ENCODE results near the gene IQGAP3. TPM values are rescaled to one million over a fixed set of nuclear protein-coding genes. Genes with fewer than 3 reads are reported as not detected.

Gene IQGAP3
- polyA plus RNA-seq, 3 donors: 0.03 to 0.24 TPM; not detected in 1

GRCh38 chr1:156504821-156505678, 67.3 kb downstream of the IQGAP3 start:
- Mint-ChIP-seq H3K27me3 (ENCODE audit: low read depth in 3 of 3) (peaks cover 0 to 2% (median 0%) of the 10 kb centered on the region in 3 donors), H3K4me1 (peaks cover 63% of the 10 kb centered on the region), H3K4me3 (peak overlapping the region; percentile 72 to 90), H3K9me3 (peaks cover 0 to 1% (median 0%) of the 10 kb centered on the region in 7 donors), H3K27ac (peak overlapping the region; percentile 95 to 100 (median 99)), H3K36me3 (no peaks in the 10 kb centered on the region)
- H3K4me2 ChIP-seq (replicated peaks; ENCODE audit: extremely low read depth, low read length, poor library complexity, severe bottlenecking): peak overlapping the region; percentile 96
- no peaks in the 10 kb centered on the region for H3K36me3 ChIP-seq (replicated peaks in 1 of 2; ENCODE audit: control insufficient read depth in 1 of 2, insufficient read depth in 2 of 2, low read length in 2 of 2)
- H3K9me3 ChIP-seq (replicated peaks in 1 of 2; ENCODE audit: control insufficient read depth in 1 of 2, insufficient read depth in 1 of 2, low read length in 2 of 2): no peaks in the 10 kb centered on the region
- H4K20me1 ChIP-seq (ENCODE audit: insufficient read depth, low read length): peaks cover 4% of the 10 kb centered on the region
- WGBS (ENCODE audit: insufficient coverage): 7% methylated on average over 38 of the region's 45 CpGs
- H3K4me1 ChIP-seq (ENCODE audit: control insufficient read depth in 1 of 2, insufficient read depth in 2 of 2, low read length in 2 of 2): peaks cover 68 to 83% of the 10 kb centered on the region in 2 donors
- H3K79me2 ChIP-seq (ENCODE audit: insufficient read depth, low read length): peaks cover 48% of the 10 kb centered on the region
- peak overlapping the region; percentile 4 to 99 (median 32) for H3K4me3 ChIP-seq (replicated peaks in 1 of 3; ENCODE audit: low read depth in 2 of 3, low read length in 3 of 3)
- intact Hi-C loops (cut with micrococcal nuclease): loop anchor here in 1 of 2 donors (5.0 to 10.0 kb wide), 4 partner anchors 47 to 242 kb away; partner anchors contain the start of genes ISG20L2 and METTL25B
- no peak for TF ChIP-seq CTCF (IDR thresholded peaks at IDR 0.05)
- H2AFZ ChIP-seq (ENCODE audit: insufficient read depth, low read depth, low read length, poor library complexity, severe bottlenecking): no peak overlapping the region
- peak; percentile 96 to 100 (median 99) for DNase-seq
- peak overlapping the region; percentile 91 to 98 for H3K27ac ChIP-seq (ENCODE audit: low read depth in 1 of 2, low read length in 2 of 2)
- H3K9ac ChIP-seq (ENCODE audit: insufficient read depth, low read length, poor library complexity, severe bottlenecking): peak overlapping the region; percentile 65
- no peaks in the 10 kb centered on the region for H3K27me3 ChIP-seq (ENCODE audit: control insufficient read depth in 2 of 2, insufficient read depth in 2 of 2, low read length in 2 of 2)

- WGBS (ENCODE audit: insufficient coverage): 8% methylated on average over 2 of the region's 5 CpGs
- Histone ChIP-seq H2AFZ (ENCODE audit: insufficient read depth, low read depth, low read length, poor library complexity, severe bottlenecking) (no peak overlapping the region), H3K4me3 (replicated peaks in 1 of 3; ENCODE audit: low read depth in 2 of 3, low read length in 3 of 3) (peak overlapping the region; percentile 4 to 99 (median 32)), H3K9ac (ENCODE audit: insufficient read depth, low read length, poor library complexity, severe bottlenecking) (peak overlapping the region; percentile 65), H3K27me3 (ENCODE audit: control insufficient read depth in 2 of 2, insufficient read depth in 2 of 2, low read length in 2 of 2) (no peaks in the 10 kb centered on the region), H3K4me2 (replicated peaks; ENCODE audit: extremely low read depth, low read length, poor library complexity, severe bottlenecking) (peak overlapping the region; percentile 96), H3K79me2 (ENCODE audit: insufficient read depth, low read length) (peaks cover 54% of the 10 kb centered on the region), H3K36me3 (replicated peaks in 1 of 2; ENCODE audit: control insufficient read depth in 1 of 2, insufficient read depth in 2 of 2, low read length in 2 of 2) (no peaks in the 10 kb centered on the region), H3K4me1 (ENCODE audit: control insufficient read depth in 1 of 2, insufficient read depth in 2 of 2, low read length in 2 of 2) (peaks cover 65 to 77% of the 10 kb centered on the region in 2 donors), H4K20me1 (ENCODE audit: insufficient read depth, low read length) (peaks cover 10% of the 10 kb centered on the region), H3K9me3 (replicated peaks in 1 of 2; ENCODE audit: control insufficient read depth in 1 of 2, insufficient read depth in 1 of 2, low read length in 2 of 2) (no peaks in the 10 kb centered on the region), H3K27ac (ENCODE audit: low read depth in 1 of 2, low read length in 2 of 2) (peak overlapping the region; percentile 91 to 98)
- Mint-ChIP-seq H3K27ac (peak overlapping the region; percentile 95 to 100 (median 99)), H3K27me3 (ENCODE audit: low read depth in 3 of 3) (peaks cover 0 to 2% (median 0%) of the 10 kb centered on the region in 3 donors), H3K4me1 (peaks cover 60% of the 10 kb centered on the region), H3K4me3 (peak overlapping the region; percentile 72 to 90), H3K36me3 (no peaks in the 10 kb centered on the region), H3K9me3 (peaks cover 0 to 3% (median 0%) of the 10 kb centered on the region in 7 donors)
- intact Hi-C loops (cut with micrococcal nuclease): loop anchor here in 1 of 2 donors (5.0 to 10.0 kb wide), 3 partner anchors 48 to 243 kb away; partner anchors contain the start of genes ISG20L2 and METTL25B
- DNase-seq: peak in 1 of 3 donors; percentile 9
- no peak for TF ChIP-seq CTCF (IDR thresholded peaks at IDR 0.05)
These were observed 67.9 kb downstream of the IQGAP3 start for GRCh38 chr1:156504438-156504813.
